T47D (cell line): ENCODE data around the gene SLC33A1.
"Not testable (repeated sequence)": the region's sequence is repeated elsewhere in the genome, so short reads cannot be mapped to it uniquely, and the experiment has no call there.

Experiments
- DNase-seq, 2 experiments: peaks; one replicate each; pipeline versions ENCODE4 v3.0.0 to v3.0.0-alpha.2; 2011 to 2012; ENCODE audit warnings: low read depth in 1 of 2, low spot score in 1 of 2
- JUND ChIP-seq: IDR thresholded peaks from 2 replicates; pipeline ENCODE4 v1.6.1; 2012; ENCODE audit warnings: low read depth
- in situ Hi-C: cut with HindIII; loops from 2 replicates; pipeline ENCODE4 v1.10.0; 2016; ENCODE audit warnings: low sequenced_read_pairs, low pct_unique_long_range_greater_than_20kb

SLC33A1 gene

GRCh38 chr3:155872904-155873646 is 18.8 kb upstream of the SLC33A1 start:
- in situ Hi-C loops: no loop called here
- no peak for TF ChIP-seq JUND
- DNase-seq: no peak

DNA sequence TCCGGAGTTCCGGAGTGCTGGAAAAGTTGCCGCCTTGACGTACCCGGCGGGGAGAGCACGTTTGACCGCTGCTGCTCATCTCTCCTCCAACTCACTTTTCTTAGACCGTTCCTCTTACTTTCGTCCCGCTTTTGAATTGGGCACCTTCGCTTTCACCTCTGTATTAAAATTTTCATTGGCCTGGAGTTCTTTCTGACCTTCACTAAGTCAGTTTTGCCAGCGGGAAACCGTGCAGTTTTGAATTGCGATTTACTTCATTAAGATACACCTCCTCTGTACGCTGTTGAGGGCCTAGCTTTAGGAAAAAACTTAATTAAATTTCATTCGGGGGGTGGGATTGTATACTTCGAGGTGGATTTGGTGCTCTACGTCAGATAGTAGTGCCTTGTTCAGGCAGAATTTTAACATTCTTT is 17.5 kb upstream of the SLC33A1 start:
- in situ Hi-C loops: no loop called here

DNA sequence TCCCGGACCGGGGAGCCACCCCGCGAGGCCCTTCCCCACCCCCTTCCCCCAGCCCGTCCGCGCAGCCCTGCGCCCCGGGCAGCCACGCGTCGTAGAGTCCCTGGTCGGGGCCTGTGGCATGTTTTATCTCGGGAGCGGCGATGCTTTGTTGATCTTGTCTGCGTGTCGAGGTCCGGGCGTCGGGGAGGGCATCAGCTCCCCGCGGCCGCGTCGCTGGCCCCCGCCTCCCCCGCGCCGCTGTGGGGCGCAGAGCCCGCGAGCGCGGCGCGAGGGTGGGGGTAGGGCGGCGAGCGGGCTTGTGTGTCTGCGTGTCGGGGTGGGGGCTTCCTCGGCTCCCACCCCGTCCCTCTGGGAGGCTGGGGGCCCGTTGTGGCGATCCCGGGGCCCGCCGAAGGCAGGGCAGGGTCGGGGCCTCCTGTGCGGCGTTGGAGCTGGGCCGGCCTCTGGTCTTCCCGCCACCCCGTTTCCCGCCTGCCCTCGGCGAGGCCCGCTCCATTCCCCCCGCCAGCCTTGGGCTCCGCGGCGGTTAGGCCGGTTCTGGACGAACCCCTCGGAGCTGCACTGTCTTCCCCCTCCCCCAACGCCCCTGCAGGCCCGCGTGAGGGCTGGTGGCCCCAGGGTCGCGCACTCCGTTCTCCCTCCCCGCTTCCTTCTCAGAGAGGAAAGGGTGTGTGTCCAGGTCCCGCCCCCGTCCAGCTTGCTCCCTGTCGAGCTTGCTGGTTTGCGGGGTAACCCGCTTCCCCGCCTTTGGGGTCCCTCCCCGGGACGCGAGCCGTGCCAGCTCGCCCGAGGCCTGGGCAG is 16.9 kb upstream of the SLC33A1 start:
- no peak for TF ChIP-seq JUND
- in situ Hi-C loops: no loop called here
- peak; percentile 71 to 85 for DNase-seq

More for the DNA sequence above, 17.5 kb upstream of the SLC33A1 start:
- TF ChIP-seq JUND: no peak
- DNase-seq: no peak

DNA sequence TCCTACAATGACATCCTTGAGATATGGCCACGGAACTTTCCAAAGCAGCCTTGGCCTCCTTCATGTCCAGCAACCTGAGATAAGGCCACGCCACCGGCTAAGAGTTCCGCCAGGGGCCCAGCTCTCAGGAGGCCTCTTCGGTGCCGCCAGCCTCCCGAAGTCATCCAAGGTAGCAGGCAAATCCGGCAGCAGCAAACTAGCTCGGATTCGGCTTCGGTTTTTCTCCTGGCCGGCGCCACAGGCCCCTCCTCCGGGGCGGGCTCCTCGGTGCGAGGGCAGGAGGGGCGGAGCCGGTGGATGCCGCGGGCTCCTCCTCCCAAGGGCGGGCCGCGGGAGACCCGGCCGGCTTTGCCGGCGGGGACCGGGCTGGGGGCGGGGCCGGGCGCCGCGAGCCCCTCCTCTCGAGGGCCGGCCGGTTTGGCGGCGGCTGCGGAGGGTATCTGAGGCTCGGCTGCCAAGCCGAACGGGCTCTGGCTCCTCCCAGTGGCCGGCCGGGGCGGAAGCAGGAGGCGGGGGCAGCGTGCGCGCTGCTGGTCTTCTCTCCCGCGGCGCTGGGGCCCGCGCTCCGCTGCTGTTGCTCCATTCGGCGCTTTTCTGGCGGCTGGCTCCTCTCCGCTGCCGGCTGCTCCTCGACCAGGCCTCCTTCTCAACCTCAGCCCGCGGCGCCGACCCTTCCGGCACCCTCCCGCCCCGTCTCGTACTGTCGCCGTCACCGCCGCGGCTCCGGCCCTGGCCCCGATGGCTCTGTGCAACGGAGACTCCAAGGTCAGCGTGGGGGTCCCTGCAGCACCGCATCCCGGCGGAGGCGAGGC is 16.1 kb upstream of the SLC33A1 start, which contains the start of gene GMPS:
TSS of gene GMPS (plus strand) at position 518 of the 812 bp plus-strand sequence. CDS start at position 739, 221 bp downstream.
- no peak for TF ChIP-seq JUND
- DNase-seq: peak; percentile 96 to 98
- in situ Hi-C loops: no loop called here

DNA sequence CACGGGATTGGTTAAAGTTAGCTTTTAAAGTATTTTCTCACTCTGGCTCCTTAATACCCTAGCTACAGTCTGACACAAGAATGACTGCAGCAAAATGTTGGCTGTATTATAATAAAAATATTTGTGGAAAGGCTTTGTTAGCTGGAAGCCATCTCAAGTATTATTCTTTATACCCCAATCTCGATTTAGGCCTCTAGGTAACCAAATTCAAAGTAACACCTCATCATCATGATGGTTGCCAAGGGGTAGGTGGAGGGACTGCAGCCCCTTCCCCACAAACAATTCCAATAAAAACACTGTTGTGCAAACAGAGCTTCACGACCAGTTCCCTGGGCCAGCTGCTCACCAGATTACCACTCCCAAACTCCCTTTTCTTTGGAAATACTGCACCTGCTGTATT is 15.5 kb upstream of the SLC33A1 start:
- in situ Hi-C loops: no loop called here
- TF ChIP-seq JUND: no peak
- DNase-seq: no peak

GRCh38 chr3:155863072-155863784 is 9.0 kb upstream of the SLC33A1 start:
- no peak for TF ChIP-seq JUND
- DNase-seq: no peak
- in situ Hi-C loops: no loop called here

DNA sequence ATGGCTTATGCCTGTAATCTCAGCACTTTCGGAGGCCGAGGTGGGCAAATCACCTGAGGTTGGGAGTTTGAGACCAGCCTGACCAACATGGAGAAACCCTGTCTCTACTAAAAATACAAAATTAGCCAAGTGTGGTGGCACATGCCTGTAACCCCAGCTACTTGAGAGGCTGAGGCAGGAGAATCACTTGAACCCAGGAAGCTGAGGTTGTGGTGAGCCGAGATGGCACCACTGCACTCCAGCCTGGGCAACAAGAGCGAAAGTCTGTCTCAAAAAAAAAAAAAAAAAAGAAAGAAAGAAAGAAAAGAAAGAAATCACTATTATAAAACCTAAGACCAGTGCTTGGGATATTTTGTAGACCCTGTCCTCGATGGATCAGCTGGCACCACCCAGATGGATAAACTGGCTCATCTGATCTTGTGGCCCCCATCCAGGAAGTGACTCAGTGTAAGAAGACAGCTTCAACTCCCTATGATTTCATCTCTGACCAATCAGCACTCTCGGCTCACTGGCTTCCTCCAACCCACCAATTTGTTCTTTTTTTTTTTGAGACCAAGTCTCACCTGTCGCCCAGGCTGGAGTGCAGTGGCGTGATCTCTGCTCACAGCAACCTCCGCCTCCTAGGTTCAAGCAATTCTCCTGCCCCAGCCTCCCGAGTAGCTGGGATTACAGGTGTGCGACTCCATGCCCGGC is 8.2 kb upstream of the SLC33A1 start:
- in situ Hi-C loops, DNase-seq: not testable (repeated sequence)

- peak in 1 of 2 experiments; percentile 54 for DNase-seq
- in situ Hi-C loops: no loop called here
- TF ChIP-seq JUND: no peak
Observed at GRCh38 chr3:155861476-155862183, 7.4 kb upstream of the SLC33A1 start.

DNA sequence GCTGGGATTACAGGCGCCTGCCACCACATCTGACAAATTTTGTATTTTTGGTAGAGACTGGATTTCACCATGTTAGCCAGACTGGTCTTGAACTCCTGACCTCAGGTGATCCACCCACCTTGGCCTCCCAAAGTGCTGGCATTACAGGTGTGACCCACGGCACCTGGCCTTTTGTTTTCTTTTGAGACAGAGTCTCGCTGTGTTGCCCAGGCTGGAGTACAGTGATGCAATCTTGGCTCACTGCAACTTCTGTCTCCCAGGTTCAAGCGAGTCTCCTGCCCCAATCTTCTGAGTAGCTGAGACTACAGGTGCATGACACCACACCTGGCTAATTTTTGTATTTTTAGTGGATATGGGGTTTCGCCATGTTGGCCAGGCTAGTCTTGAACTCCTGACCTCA is 6.2 kb upstream of the SLC33A1 start:
- DNase-seq, in situ Hi-C loops: not testable (repeated sequence)

GRCh38 chr3:155859859-155860258 is 5.6 kb upstream of the SLC33A1 start:
- DNase-seq: peak; percentile 19 to 56
- in situ Hi-C loops: no loop called here
- no peak for TF ChIP-seq JUND
